Measurements from ENCODE around the gene IL1B.

IL1B gene

DNA sequence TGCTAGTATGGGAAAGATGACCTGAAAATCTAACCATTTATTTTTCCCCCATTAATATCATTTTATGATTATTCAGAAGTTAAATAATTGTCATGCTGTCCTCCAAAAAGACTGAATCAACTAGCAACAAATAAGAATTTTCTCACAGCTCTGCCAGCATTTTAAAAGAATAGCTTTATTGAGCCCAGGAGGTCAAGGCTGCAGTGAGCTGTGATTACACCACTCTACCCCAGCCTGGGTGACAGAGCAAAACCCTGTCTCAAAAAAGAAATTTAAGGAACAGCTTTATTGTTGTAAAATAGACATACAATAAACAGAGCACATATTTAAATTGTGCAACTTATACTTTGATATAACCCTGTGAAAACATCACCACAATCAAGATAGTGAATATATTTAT is 27.5 kb downstream of the IL1B start:
- no peaks in the 10 kb centered on the region for H3K79me2 ChIP-seq (ENCODE audit: insufficient read depth, low read length)
- no peak overlapping the region for H3K27ac ChIP-seq (ENCODE audit: low read depth, low read length)
- no peaks in the 10 kb centered on the region for H3F3A ChIP-seq (ENCODE audit: insufficient read depth)
- no peak overlapping the region for H2AFZ ChIP-seq (ENCODE audit: low read depth, low read length, severe bottlenecking)
- H3K36me3 ChIP-seq (ENCODE audit: low read length) = 0 out of 2 replicates have a peak, but pooled peaks cover 4% of the 10 kb centered on the region
- peaks cover 6% of the 10 kb centered on the region; the same call in 1 of the 2 replicates for H3K9me3 ChIP-seq (ENCODE audit: insufficient read depth, low read length)
- no peak overlapping the region for H3K9ac ChIP-seq (ENCODE audit: low read length)
- H3K4me2 ChIP-seq (ENCODE audit: low read depth, low read length, poor library complexity, severe bottlenecking) = no peak overlapping the region
- no peaks in the 10 kb centered on the region for H3K9me2 ChIP-seq (replicated peaks; ENCODE audit: insufficient read depth, low read length)
- no peak overlapping the region for H3K4me3 ChIP-seq (ENCODE audit: insufficient read depth, low read length, poor library complexity, severe bottlenecking)
- H3K27me3 ChIP-seq (ENCODE audit: low read length) = no peaks in the 10 kb centered on the region
- no peaks in the 10 kb centered on the region for H4K20me1 ChIP-seq (ENCODE audit: low read depth, low read length)
- no peak for TF ChIP-seq EZH2phosphoT487 (conservative IDR thresholded peaks at IDR 0.05; ENCODE audit: low read length)
- TF ChIP-seq CTCF (IDR thresholded peaks at IDR 0.05; ENCODE audit: insufficient read depth, low read length, poor library complexity, severe bottlenecking) = no peak

DNA sequence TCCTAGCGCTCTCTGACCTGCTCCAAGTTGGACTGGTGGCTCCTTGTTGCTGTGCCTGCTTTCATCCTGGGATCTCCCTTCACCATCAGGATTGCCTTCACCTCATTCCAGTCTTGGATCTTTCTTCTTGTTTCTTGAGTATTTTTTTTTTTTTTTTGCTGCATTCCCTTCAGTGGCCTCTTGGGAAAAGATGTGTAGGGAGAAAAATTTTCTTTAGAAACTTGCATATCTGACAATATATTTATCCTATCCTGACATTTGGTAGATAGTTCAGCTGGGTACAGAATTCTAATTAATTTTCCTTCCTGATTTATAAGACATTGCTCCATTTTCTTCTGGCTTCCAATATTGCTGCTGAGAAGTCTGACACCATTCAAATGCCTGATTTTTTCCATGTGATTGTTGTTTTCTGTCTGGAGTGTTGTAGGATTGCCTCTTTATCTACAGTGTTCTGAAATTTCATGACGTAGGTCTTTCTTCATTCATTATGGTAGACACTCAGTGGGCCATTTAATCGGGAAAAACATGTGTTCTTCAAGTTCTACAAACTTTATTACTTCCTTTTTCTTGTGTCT is 29.3 kb downstream of the IL1B start:
- Histone ChIP-seq H2AFZ (ENCODE audit: low read depth, low read length, severe bottlenecking) (no peak overlapping the region), H3K27me3 (ENCODE audit: low read length) (no peaks in the 10 kb centered on the region), H3K79me2 (ENCODE audit: insufficient read depth, low read length) (no peaks in the 10 kb centered on the region), H3K27ac (ENCODE audit: low read depth, low read length) (no peak overlapping the region), H4K20me1 (ENCODE audit: low read depth, low read length) (no peaks in the 10 kb centered on the region), H3K4me2 (ENCODE audit: low read depth, low read length, poor library complexity, severe bottlenecking) (no peak overlapping the region), H3K9ac (ENCODE audit: low read length) (no peak overlapping the region), H3K9me3 (ENCODE audit: insufficient read depth, low read length) (peaks cover 6% of the 10 kb centered on the region; the same call in 1 of the 2 replicates), H3F3A (ENCODE audit: insufficient read depth) (no peaks in the 10 kb centered on the region), H3K9me2 (replicated peaks; ENCODE audit: insufficient read depth, low read length) (no peaks in the 10 kb centered on the region), H3K4me3 (ENCODE audit: insufficient read depth, low read length, poor library complexity, severe bottlenecking) (no peak overlapping the region), H3K36me3 (ENCODE audit: low read length) (0 out of 2 replicates have a peak, but pooled peaks cover 4% of the 10 kb centered on the region)
- TF ChIP-seq EZH2phosphoT487 (conservative IDR thresholded peaks at IDR 0.05; ENCODE audit: low read length) (no peak), CTCF (IDR thresholded peaks at IDR 0.05; ENCODE audit: insufficient read depth, low read length, poor library complexity, severe bottlenecking) (no peak)

DNA sequence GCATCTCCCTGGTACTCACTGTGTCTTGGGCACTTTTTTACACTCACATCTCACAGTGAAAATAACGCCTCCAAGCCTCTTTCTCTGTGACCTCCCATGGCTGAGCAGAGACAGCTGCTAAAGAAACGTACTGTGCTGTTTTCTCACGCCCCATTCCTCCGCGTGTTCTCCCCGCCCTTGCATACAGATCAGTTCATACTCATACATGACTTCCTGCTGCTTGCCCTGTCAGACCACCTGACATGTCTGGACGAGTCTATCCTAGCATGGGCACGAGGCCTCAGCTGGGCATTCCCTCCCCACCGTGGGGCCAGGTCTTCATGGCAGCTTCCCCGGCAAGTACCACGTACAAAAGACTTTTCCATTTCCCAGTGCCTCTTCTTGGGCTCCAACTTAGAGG is 31.0 kb downstream of the IL1B start:
- Histone ChIP-seq H3K27me3 (ENCODE audit: low read length) (no peaks in the 10 kb centered on the region), H3K9me3 (ENCODE audit: insufficient read depth, low read length) (peaks cover 6% of the 10 kb centered on the region; the same call in 1 of the 2 replicates), H4K20me1 (ENCODE audit: low read depth, low read length) (no peaks in the 10 kb centered on the region), H3K9me2 (replicated peaks; ENCODE audit: insufficient read depth, low read length) (no peaks in the 10 kb centered on the region), H3K36me3 (ENCODE audit: low read length) (0 out of 2 replicates have a peak, but pooled peaks cover 4% of the 10 kb centered on the region), H3K4me2 (ENCODE audit: low read depth, low read length, poor library complexity, severe bottlenecking) (no peak overlapping the region), H3K27ac (ENCODE audit: low read depth, low read length) (no peak overlapping the region), H3F3A (ENCODE audit: insufficient read depth) (no peaks in the 10 kb centered on the region), H3K9ac (ENCODE audit: low read length) (no peak overlapping the region), H3K79me2 (ENCODE audit: insufficient read depth, low read length) (no peaks in the 10 kb centered on the region), H2AFZ (ENCODE audit: low read depth, low read length, severe bottlenecking) (no peak overlapping the region), H3K4me3 (ENCODE audit: insufficient read depth, low read length, poor library complexity, severe bottlenecking) (no peak overlapping the region)
- TF ChIP-seq EZH2phosphoT487 (conservative IDR thresholded peaks at IDR 0.05; ENCODE audit: low read length) (no peak), CTCF (IDR thresholded peaks at IDR 0.05; ENCODE audit: insufficient read depth, low read length, poor library complexity, severe bottlenecking) (no peak)
